Activated CD4-positive, CD25-positive, alpha-beta regulatory T cell treated with anti-CD3 and anti-CD28 coated beads, Interleukin-2, amount 50 U/mL, for 72 hours (primary cell): ENCODE data around the gene CTRL.

ENCODE experiments used
- DNase-seq: peaks from one replicate; pipeline ENCODE4 v3.0.0; 2021

Gene CTRL

GRCh38 chr16:67962135-67962534 is 30.5 kb upstream of the CTRL start:
- DNase-seq, result no peak

GRCh38 chr16:67961551-67961957 is 29.9 kb upstream of the CTRL start:
- DNase-seq, result no peak

GRCh38 chr16:67959536-67960329 is 28.1 kb upstream of the CTRL start:
- DNase-seq, result no peak

- no peak for DNase-seq
These were observed 26.0 kb upstream of the CTRL start for GRCh38 chr16:67957622-67958021.

GRCh38 chr16:67954421-67955196 is 22.9 kb upstream of the CTRL start:
- DNase-seq, result no peak

DNA sequence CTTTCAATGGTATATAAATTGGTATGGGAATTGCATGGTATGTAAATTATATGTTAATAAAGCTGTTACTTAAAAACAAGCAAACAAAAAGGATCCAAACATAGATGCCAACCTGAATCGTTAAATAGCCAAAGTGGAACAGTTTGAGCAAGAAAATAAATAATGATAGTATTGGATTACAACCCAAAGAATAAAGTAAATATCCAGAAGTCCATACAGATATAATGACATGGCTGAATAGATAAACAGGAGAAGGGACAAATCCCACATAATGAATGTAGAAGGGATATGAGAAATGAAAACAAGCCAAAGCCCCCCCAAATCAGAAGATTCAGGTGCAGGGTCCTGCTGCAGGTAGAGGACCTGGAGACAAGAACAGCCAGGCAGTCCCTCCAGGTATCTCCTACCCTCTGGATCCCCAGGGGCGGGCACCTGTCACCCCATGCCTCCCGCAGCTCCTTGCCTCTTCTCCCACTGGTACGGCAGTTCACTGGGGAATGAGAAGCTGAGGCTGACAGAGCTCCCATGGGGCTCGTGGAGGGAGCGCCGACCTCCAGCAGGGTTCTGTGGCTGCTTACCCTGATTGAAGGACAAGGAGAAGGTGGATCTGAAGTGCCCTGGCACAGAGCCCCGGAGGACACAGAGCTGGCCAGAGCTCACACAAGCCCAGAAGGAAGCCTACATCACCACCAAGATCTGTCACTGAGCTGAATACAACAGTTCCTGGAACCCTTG is 22.1 kb upstream of the CTRL start:
- DNase-seq, result no peak

GRCh38 chr16:67951485-67951884 is 19.8 kb upstream of the CTRL start:
- no peak for DNase-seq

DNA sequence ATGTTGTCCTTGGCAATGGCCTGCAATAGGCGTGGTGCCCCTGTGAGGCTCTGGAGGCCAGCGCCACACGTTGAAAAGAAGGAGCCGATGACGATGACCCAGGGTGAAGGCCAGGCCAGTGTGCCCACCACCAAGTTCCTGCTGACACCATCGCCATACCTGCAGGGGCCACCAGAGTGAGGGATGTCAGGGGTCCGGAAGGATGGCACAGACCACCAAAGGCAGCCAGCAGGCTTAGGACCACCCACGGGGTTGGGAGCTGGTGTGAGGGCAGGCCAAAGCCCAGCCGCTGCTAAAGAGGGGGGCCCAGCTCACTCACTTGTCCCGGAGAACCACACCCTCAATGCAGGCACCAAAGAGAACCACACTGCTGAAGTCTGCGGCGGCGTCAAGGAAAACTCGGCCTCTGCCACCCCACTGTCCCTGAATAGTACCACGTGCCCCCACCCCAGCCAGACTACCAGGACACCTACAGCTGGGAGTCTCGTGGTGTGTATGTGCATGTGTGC is 18.7 kb upstream of the CTRL start:
- no peak for DNase-seq

DNA sequence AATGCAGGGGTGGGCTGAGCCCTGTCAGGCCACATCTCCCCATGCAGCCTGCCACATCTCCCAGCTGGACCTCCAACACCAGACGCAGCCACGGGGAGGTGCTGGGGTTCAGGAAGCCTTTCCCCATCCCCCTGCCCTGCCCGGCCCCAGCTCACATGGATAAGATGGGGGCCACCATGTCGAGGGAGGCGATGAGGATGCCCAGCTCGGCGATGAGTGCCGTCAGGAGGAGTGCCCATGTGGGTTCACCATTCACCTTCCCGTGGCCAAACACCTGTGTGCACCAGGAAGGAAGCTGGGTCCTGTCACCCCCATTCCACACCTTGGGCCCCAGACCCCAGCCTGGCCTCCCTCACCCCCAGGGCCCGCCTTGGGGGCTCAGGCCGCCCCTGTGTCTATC is 18.0 kb upstream of the CTRL start:
- DNase-seq, result no peak

GRCh38 chr16:67948015-67948414 is 16.4 kb upstream of the CTRL start:
- no peak for DNase-seq

GRCh38 chr16:67946966-67947558 is 15.4 kb upstream of the CTRL start:
- no peak for DNase-seq

GRCh38 chr16:67946128-67946569 is 14.5 kb upstream of the CTRL start:
- DNase-seq, result no peak

GRCh38 chr16:67945392-67945933 is 13.8 kb upstream of the CTRL start:
- no peak for DNase-seq

GRCh38 chr16:67944690-67945391 is 13.2 kb upstream of the CTRL start:
- DNase-seq, result no peak

DNA sequence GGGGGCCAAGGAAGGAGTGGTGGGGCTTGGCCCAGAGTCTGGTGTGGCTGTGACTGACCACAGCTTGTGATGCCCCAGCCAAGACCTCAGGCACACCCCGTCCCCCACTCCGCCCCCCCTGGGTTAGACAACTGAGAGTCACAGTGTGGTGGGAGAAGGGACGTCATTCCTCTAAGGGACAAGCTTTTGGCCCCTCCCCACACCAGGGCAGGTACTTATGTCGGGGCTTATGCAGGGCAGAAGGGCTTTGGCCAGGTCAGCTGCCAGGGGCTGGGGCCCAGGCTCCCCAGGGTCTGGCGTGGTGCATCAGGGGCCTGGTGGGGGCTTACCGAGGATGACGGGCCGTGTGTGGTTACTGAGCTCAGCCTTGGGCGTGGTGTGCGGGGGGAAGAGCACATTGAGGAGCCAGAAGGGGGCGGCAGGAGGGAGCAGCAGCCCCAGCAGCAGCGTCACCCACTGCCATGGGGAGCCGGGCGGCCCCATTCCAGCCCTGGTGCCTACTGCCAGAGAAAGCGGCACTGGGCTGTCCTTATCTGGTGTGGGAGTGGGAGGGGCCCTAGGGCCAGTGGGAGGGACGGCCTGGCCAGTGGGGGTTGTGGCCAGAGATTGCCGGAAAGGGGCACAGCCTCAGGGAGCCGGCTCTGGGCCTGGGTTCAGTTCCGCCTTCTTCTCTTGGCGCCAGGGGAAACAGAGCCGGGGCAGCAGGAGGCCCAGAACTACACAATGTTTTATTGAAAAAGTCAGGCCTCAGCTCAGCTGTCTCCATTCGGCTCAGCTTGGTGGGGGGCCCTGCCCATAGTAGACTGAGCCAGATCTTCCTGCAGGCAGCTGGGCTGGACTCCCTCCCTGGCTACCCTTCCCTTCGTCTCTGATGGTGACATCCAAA is 12.2 kb upstream of the CTRL start, which contains the start of gene LCAT:
TSS of gene LCAT (minus strand) at position 502 of the 886 bp plus-strand sequence. CDS start at position 483, 19 bp downstream.
- DNase-seq, result no peak

- DNase-seq, result no peak
These were observed 11.6 kb upstream of the CTRL start for GRCh38 chr16:67943256-67943618.

DNA sequence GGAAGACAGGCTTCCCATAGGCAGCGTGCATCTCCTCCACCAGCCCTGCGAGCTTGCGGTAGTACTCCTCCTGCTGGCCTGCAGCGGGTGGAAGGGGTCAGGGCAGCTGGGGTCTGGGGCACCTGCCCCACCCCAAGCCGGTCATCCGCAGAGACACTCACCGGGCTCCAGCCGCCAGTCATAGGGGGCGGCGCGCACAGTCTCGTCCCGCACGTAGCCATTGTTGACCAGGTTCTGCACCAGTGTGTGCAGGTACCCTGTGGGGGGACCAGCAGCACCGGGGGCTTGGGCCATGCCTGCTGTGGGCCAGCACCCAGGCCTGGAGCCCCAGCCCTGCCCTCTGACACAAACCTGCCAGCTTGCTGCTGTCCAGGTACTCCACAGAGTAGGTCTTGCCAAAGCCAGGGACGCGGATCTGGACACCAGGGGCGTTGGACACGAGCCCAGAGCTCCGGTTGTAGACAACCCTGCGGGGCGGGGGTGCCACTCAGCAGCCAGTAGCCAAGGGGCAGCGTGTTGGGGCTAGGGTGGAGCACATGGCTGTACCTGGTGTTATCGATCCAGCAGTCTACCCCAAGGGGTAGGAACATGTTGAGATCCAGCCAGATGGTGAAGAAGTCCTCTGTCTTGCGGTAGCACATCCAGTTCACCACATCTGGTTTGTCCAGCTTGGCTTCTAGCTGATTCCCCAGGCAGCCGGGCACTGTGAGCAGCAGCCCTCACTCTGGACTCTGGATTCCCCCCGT is 11.0 kb upstream of the CTRL start:
- no peak for DNase-seq

DNA sequence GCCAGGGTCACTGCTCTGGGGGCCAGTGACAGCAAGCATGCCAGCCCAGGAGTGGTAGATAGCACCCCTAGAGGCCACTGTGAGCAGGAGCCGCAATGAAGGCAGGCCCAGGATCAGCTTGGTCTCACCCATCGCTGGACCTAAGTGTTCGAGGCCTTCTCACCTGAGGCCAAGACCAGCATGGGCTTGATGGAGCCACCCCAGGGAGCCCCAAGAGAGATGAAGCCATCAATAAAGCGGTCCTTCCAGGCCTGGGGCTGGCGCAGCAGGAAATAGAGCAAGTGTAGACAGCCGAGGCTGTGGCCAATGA is 10.5 kb upstream of the CTRL start:
- DNase-seq, result no peak

DNA sequence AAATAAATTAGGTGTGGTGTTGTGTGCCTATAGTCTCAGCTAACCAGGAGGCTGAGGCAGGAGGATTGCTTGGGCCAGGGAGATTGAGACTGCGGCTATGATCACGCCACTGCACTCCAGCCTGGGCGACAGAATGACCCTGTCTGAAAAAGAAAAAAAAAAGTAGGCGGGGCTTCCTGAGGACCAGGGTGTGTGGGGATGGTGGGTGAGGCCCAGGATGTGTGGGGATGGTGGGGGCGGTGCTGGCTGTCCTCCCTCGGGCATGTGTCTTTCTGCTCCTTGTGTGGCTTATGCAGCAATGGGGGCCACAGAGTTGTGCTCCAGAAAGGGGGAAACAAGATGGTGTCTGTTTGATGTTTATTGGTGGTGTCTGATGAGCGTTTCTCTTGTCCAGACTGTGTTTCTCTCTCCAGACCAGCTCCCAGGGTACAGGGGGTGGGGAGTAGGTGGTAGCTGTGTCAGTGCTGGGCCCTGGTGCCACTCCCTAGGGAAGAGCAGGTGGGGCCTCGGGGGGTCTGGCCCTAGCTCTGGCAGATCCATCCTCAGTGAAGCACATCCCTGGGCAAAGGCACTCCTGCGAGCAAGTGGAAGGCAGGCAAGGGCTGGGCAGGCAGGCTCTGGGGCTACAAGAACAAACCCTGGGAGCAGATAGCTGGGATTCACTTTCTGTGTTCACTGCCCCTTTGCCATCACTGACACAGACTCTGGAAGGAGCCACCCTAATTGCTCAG is 10.0 kb upstream of the CTRL start:
- DNase-seq, result no peak
